Psoas muscle (tissue), 8 donors: Measurements from ENCODE around the gene TASOR2. TPM values are rescaled to one million over a fixed set of nuclear protein-coding genes. Genes with fewer than 3 reads are reported as not detected.

Experiments
- ATAC-seq, 4 donors: fragments of 200-7000 bp; cut with Tn5 transposase; one replicate each; pipeline ENCODE4 v1.9.1; 2020; ENCODE audit warnings: moderate library complexity in 3 of 4, mild to moderate bottlenecking in 2 of 4
- DNase-seq, 2 donors: peaks; one replicate each; pipeline ENCODE4 v3.0.0-alpha.2; 2020
- H3K27ac ChIP-seq: fragments of 200-600 bp; one replicate; pipeline ENCODE4 v1.8.0; 2022
- H3K27me3 ChIP-seq, 3 donors: fragments of 200-600 bp in 1 of 3; one replicate each; pipeline versions ENCODE4 v1.6.1 to v1.8.0; 2013 to 2022; ENCODE audit warnings: low read length in 2 of 3, mild to moderate bottlenecking in 2 of 3, moderate library complexity in 1 of 3; ENCODE audit not compliant: insufficient read depth in 3 of 3
- H3K36me3 ChIP-seq, 2 donors: fragments of 200-600 bp in 1 of 2; one replicate each; pipeline versions ENCODE4 v1.6.1 to v1.8.0; 2013 to 2022; ENCODE audit warnings: low read depth in 1 of 2, mild to moderate bottlenecking in 1 of 2, moderate library complexity in 1 of 2; ENCODE audit not compliant: insufficient read depth in 1 of 2
- H3K4me1 ChIP-seq: fragments of 200-600 bp; one replicate; pipeline ENCODE4 v1.8.0; 2022
- H3K4me3 ChIP-seq: fragments of 200-600 bp; one replicate; pipeline ENCODE4 v1.8.0; 2022; ENCODE audit warnings: mild to moderate bottlenecking
- H3K9me3 ChIP-seq: fragments of 200-600 bp; one replicate; pipeline ENCODE4 v1.8.0; 2022
- CTCF ChIP-seq: fragments of 200-600 bp; IDR thresholded peaks from one replicate; pipeline ENCODE4 v1.8.0; 2022; ENCODE audit warnings: antibody characterized with exemption
- WGBS, 3 donors: extraction: QIAGEN DNeasy Blood & Tissue Kit; methylation state at CpG; one replicate each; pipeline versions ENCODE4 v1.1.6 to v1.1.7; 2013; 5-methylcytosine and 5-hydroxymethylcytosine counted together
- intact Hi-C, 2 donors: fragments of 100-400 bp; cut with DNase I; formaldehyde crosslinking; loops; one replicate each; pipeline versions ENCODE4 v1.11.0 to v1.14.2; 2022
- polyA plus RNA-seq, 3 donors: library from polyadenylated mRNA; stranded (reverse); fragments of 200-250 nt; gene quantifications; one replicate each; pipeline ENCODE4 v1.2.3, GENCODE V29; 2013
- total RNA-seq, 4 donors: library from RNA; stranded (reverse); fragmentation: NEBNext Ultra II Directional in 2 of 4; extraction: Animal tissue kit (Norgen Biotek cat#: 25700) in 2 of 4; gene quantifications; one replicate each; pipeline versions ENCODE4 v1.2.1 to v1.2.4, GENCODE V29; 2021 to 2023
- donor health status: healthy with polysubstance abuse.
- donor health status: DM: no; HTN: no; CAD: no; lungs with moderate emphysema.
- donor health status: Bipolar disorder and iron deficiency.
- donor health status: healthy.
- donor health status: DM: yes; HTN: yes; CAD: no.
- donor health status: DM: no; HTN: no; CAD: no.
- donor health status: DM: no; HTN: no; CAD: no.
- donor health status: DM: yes; HTN: yes; CAD: no.

The TASOR2 gene
- total and polyA plus RNA-seq, 7 donors, result 8.2 to 45.6 (median 31.5) TPM

- ATAC-seq, result no peak
- WGBS, 3 donors, result 94 to 96% (median 95%) methylated on average over 4 of the region's 4 CpGs
- Histone ChIP-seq H3K36me3 (peaks cover 8 to 89% of the 10 kb centered on the region in 2 donors), H3K27me3 (no peaks in the 10 kb centered on the region), H3K9me3 (no peaks in the 10 kb centered on the region), H3K27ac (no peak overlapping the region), H3K4me1 (no peaks in the 10 kb centered on the region), H3K4me3 (no peak overlapping the region)
- TF ChIP-seq CTCF, result no peak
- no peak for DNase-seq
- intact Hi-C loops, result no loop called here
Observed at GRCh38 chr10:5730766-5731165, 46.1 kb downstream of the TASOR2 start.

- TF ChIP-seq CTCF, result no peak
- H3K4me3 ChIP-seq, result no peak overlapping the region
- H3K9me3 ChIP-seq, result no peaks in the 10 kb centered on the region
- ATAC-seq (no peak), DNase-seq (no peak)
- peaks cover 8 to 89% of the 10 kb centered on the region in 2 donors for H3K36me3 ChIP-seq
- H3K27ac ChIP-seq, result no peak overlapping the region
- no peaks in the 10 kb centered on the region for H3K27me3 ChIP-seq
- intact Hi-C loops, result no loop called here
- no peaks in the 10 kb centered on the region for H3K4me1 ChIP-seq
- 59 to 87% (median 83%) methylated on average over 3 of the region's 3 CpGs for WGBS, 3 donors
Observed at GRCh38 chr10:5731559-5731958, 46.9 kb downstream of the TASOR2 start.

GRCh38 chr10:5732141-5732540 lies 47.5 kb downstream of the TASOR2 start:
- WGBS, 3 donors, result 26 to 49% (median 32%) methylated on average over 4 of the region's 4 CpGs
- intact Hi-C loops, result no loop called here
- TF ChIP-seq CTCF, result no peak
- Histone ChIP-seq H3K4me3 (no peak overlapping the region), H3K4me1 (no peaks in the 10 kb centered on the region), H3K36me3 (peaks cover 5 to 88% of the 10 kb centered on the region in 2 donors), H3K27ac (peak overlapping the region; percentile 10), H3K27me3 (no peaks in the 10 kb centered on the region), H3K9me3 (no peaks in the 10 kb centered on the region)
- ATAC-seq, result peak in 2 of 4 donors; percentile 50 to 78
- no peak for DNase-seq

Other genes starting within 250 kb of the TASOR2 start
- not detected for gene CALML5, start 185.3 kb upstream of the TASOR2 start, total RNA-seq
- not detected for gene CALML5, start 185.3 kb upstream of the TASOR2 start, polyA plus RNA-seq
- gene CALML3, start 159.9 kb upstream of the TASOR2 start, total RNA-seq, result not detected
- gene CALML3, start 159.9 kb upstream of the TASOR2 start, polyA plus RNA-seq, result under 1 TPM in 1 of 3 donors, not detected in 2; 0.03 TPM
- gene ASB13, start 18.2 kb upstream of the TASOR2 start, total RNA-seq, result 10 to 100 TPM; 13.0 to 20.8 (median 15.5) TPM
- 10 to 100 TPM in 2 of 3 donors, 1 to 10 TPM in 1; 9.8 to 18.3 (median 11.4) TPM for gene ASB13, start 18.2 kb upstream of the TASOR2 start, polyA plus RNA-seq
- 100 to 1,000 TPM; 115 to 152 (median 118) TPM for gene GDI2, start 128.6 kb downstream of the TASOR2 start, total RNA-seq
- 100 to 1,000 TPM in 2 of 3 donors, 10 to 100 TPM in 1; 79.6 to 121 (median 107) TPM for gene GDI2, start 128.6 kb downstream of the TASOR2 start, polyA plus RNA-seq
- 1 to 10 TPM; 2.8 to 4.6 (median 3.2) TPM for gene ANKRD16, start 205.1 kb downstream of the TASOR2 start, total RNA-seq
- gene ANKRD16, start 205.1 kb downstream of the TASOR2 start, polyA plus RNA-seq, result 1 to 10 TPM; 3.5 to 4.3 (median 4.0) TPM
- gene FBH1, start 205.4 kb downstream of the TASOR2 start, total RNA-seq, result 10 to 100 TPM; 32.4 to 56.7 (median 39.9) TPM
- gene FBH1, start 205.4 kb downstream of the TASOR2 start, polyA plus RNA-seq, result 10 to 100 TPM; 38.2 to 59.3 (median 54.4) TPM